NCI-H510A treated with DMSO at 0.1 percent for 48 hours (cell line): ENCODE results near the gene CRYBG1.

Experiments used
- DNase-seq: peaks from one replicate; lab custom pipeline; 2025; lab: John Stamatoyannopoulos, UW

Gene CRYBG1

GRCh38 chr6:106421496-106421895 lies 61.0 kb downstream of the CRYBG1 start:
- no peak for DNase-seq

- no peak for DNase-seq
These were observed 62.0 kb downstream of the CRYBG1 start for GRCh38 chr6:106422534-106422933.

GRCh38 chr6:106425382-106425781 lies 64.9 kb downstream of the CRYBG1 start:
- DNase-seq, result no peak

- no peak for DNase-seq
These were observed 65.9 kb downstream of the CRYBG1 start for GRCh38 chr6:106426250-106426970.

- DNase-seq, result no peak
These were observed 69.9 kb downstream of the CRYBG1 start for GRCh38 chr6:106430466-106430865.

GRCh38 chr6:106431405-106431804 lies 70.9 kb downstream of the CRYBG1 start:
- no peak for DNase-seq

GRCh38 chr6:106431972-106432371 lies 71.5 kb downstream of the CRYBG1 start:
- no peak for DNase-seq

GRCh38 chr6:106434530-106434929 lies 74.0 kb downstream of the CRYBG1 start:
- DNase-seq, result no peak

- DNase-seq, result no peak
These were observed 78.9 kb downstream of the CRYBG1 start for GRCh38 chr6:106439459-106439858.

- no peak for DNase-seq
These were observed 80.0 kb downstream of the CRYBG1 start for GRCh38 chr6:106440546-106440945.

- DNase-seq, result peak; percentile 15
These were observed 81.9 kb downstream of the CRYBG1 start for GRCh38 chr6:106442395-106442794.

GRCh38 chr6:106444777-106445507 lies 84.4 kb downstream of the CRYBG1 start:
- peak; percentile 76 for DNase-seq

- DNase-seq, result no peak
These were observed 85.0 kb downstream of the CRYBG1 start for GRCh38 chr6:106445508-106445878.

GRCh38 chr6:106446287-106446885 lies 85.9 kb downstream of the CRYBG1 start:
- DNase-seq, result peak; percentile 23

- no peak for DNase-seq
These were observed 86.5 kb downstream of the CRYBG1 start for GRCh38 chr6:106446983-106447382.

GRCh38 chr6:106448000-106448426 lies 87.5 kb downstream of the CRYBG1 start:
- no peak for DNase-seq

- DNase-seq, result no peak
These were observed 90.1 kb downstream of the CRYBG1 start for GRCh38 chr6:106450653-106451052.

GRCh38 chr6:106451439-106451838 lies 90.9 kb downstream of the CRYBG1 start:
- no peak for DNase-seq

GRCh38 chr6:106452628-106453027 lies 92.1 kb downstream of the CRYBG1 start:
- no peak for DNase-seq

- no peak for DNase-seq
These were observed 93.3 kb downstream of the CRYBG1 start for GRCh38 chr6:106453756-106454367.

- DNase-seq, result no peak
These were observed 96.2 kb downstream of the CRYBG1 start for GRCh38 chr6:106456756-106457155.
